Lung (tissue), 12 donors: ENCODE data around the gene SPRY1. TPM values are rescaled to one million over a fixed set of nuclear protein-coding genes. Genes with fewer than 3 reads are reported as not detected.

Experiments used
- ATAC-seq: fragments of 200-7000 bp; cut with Tn5 transposase; one replicate; pipeline ENCODE4 v1.9.1; 2020; ENCODE audit warnings: moderate number of reproducible peaks; ENCODE audit not compliant: insufficient read depth, low FRiP score
- DNase-seq, 3 donors: peaks; one replicate each; pipeline ENCODE4 v3.0.0-alpha.2; 2013 to 2017
- H3K27ac ChIP-seq, 2 donors: one replicate each; pipeline ENCODE4 v1.5.1; 2013; ENCODE audit warnings: mild to moderate bottlenecking in 2 of 2, moderate library complexity in 2 of 2, control low read depth in 1 of 2, inconsistent platforms in 1 of 2, low read depth in 1 of 2, low read length in 1 of 2
- H3K27me3 ChIP-seq, 3 donors: one replicate each; pipeline ENCODE4 v1.5.1; 2013; ENCODE audit warnings: low read length in 2 of 3; ENCODE audit not compliant: control insufficient read depth in 3 of 3, insufficient read depth in 3 of 3
- H3K36me3 ChIP-seq, 4 donors: one replicate each; pipeline ENCODE4 v1.5.1; 2013; ENCODE audit warnings: low read length in 4 of 4, mild to moderate bottlenecking in 1 of 4, moderate library complexity in 1 of 4; ENCODE audit not compliant: control insufficient read depth in 4 of 4, insufficient read depth in 4 of 4
- H3K4me1 ChIP-seq, 5 donors: one replicate each; pipeline ENCODE4 v1.5.1; 2013; ENCODE audit warnings: low read length in 5 of 5, mild to moderate bottlenecking in 2 of 5, moderate library complexity in 1 of 5; ENCODE audit not compliant: control insufficient read depth in 5 of 5, insufficient read depth in 5 of 5
- H3K4me3 ChIP-seq: one replicate; pipeline ENCODE4 v1.5.1; 2013; ENCODE audit warnings: mild to moderate bottlenecking, control low read depth, moderate library complexity
- H3K9ac ChIP-seq, 2 donors: one replicate each; pipeline ENCODE4 v1.5.1; 2013; ENCODE audit warnings: low read length in 2 of 2, control low read depth in 1 of 2; ENCODE audit not compliant: insufficient read depth in 1 of 2
- H3K9me3 ChIP-seq, 4 donors: one replicate each; pipeline ENCODE4 v1.5.1; 2013; ENCODE audit warnings: low read length in 3 of 4, mild to moderate bottlenecking in 1 of 4, moderate library complexity in 1 of 4; ENCODE audit not compliant: control insufficient read depth in 4 of 4, insufficient read depth in 3 of 4
- WGBS, 2 donors: extraction: QIAGEN DNeasy Blood & Tissue Kit; methylation state at CpG; one replicate each; pipeline ENCODE4 v1.1.7; 2013; 5-methylcytosine and 5-hydroxymethylcytosine counted together
- polyA plus RNA-seq, 2 donors: library from polyadenylated mRNA; stranded (reverse); fragments of 200-250 nt; gene quantifications; one replicate each; pipeline ENCODE4 v1.2.1, GENCODE V29; 2013
- total RNA-seq, 2 donors: library from RNA; depleted of rRNA in 1 of 2; stranded (reverse); fragments of >200 nt in 1 of 2; gene quantifications; one replicate each; pipeline ENCODE4 v1.2.1, GENCODE V29; 2014 to 2021
- TF ChIP-seq, protein P1 (sequence below): IDR thresholded peaks from 2 replicates; pipeline ENCODE4 v1.5.1; 2012; ENCODE audit warnings: mild to moderate bottlenecking; ENCODE audit errors: control extremely low read depth, extremely low read depth
- donor health status: control.
- donor health status: control.
- donor health status: Bipolar disorder and iron deficiency.
- donor health status: healthy.
- donor health status: DM: yes; HTN: yes; CAD: no.

SPRY1 gene
- total and polyA plus RNA-seq, 4 donors = 35.3 to 139 (median 73.6) TPM

DNA sequence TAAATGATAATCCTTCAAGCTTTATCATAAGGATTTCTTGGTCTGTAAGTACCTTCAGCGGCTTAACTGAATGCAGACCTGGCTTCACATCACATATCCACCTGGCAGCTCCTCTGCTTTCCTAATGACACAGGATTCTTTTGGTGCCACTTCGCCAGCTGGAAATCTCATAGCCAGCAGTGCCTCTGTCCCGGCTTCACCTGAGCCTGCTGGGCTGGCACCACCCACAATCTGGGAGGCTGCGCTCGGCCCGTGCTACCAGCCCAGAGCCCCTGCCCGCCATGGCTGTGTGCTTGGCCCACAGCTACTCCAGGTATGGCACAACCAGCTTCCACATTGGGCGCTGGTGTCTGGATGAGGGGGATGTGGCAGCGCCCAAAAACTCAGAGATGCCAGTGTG lies 37.4 kb downstream of the SPRY1 start:
- Histone ChIP-seq H3K9ac (no peak overlapping the region), H3K36me3 (no peaks in the 10 kb centered on the region), H3K27ac (no peak overlapping the region), H3K4me1 (peaks cover 0 to 11% (median 0%) of the 10 kb centered on the region in 5 donors), H3K4me3 (no peak overlapping the region), H3K27me3 (no peaks in the 10 kb centered on the region), H3K9me3 (peaks cover 0 to 3% (median 0%) of the 10 kb centered on the region in 4 donors)
- TF ChIP-seq, protein P1, sequence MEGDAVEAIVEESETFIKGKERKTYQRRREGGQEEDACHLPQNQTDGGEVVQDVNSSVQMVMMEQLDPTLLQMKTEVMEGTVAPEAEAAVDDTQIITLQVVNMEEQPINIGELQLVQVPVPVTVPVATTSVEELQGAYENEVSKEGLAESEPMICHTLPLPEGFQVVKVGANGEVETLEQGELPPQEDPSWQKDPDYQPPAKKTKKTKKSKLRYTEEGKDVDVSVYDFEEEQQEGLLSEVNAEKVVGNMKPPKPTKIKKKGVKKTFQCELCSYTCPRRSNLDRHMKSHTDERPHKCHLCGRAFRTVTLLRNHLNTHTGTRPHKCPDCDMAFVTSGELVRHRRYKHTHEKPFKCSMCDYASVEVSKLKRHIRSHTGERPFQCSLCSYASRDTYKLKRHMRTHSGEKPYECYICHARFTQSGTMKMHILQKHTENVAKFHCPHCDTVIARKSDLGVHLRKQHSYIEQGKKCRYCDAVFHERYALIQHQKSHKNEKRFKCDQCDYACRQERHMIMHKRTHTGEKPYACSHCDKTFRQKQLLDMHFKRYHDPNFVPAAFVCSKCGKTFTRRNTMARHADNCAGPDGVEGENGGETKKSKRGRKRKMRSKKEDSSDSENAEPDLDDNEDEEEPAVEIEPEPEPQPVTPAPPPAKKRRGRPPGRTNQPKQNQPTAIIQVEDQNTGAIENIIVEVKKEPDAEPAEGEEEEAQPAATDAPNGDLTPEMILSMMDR = no peak
- no peak for ATAC-seq
- no peak for DNase-seq
- 91 to 99% methylated on average over 9 of the region's 9 CpGs for WGBS, 2 donors

DNA sequence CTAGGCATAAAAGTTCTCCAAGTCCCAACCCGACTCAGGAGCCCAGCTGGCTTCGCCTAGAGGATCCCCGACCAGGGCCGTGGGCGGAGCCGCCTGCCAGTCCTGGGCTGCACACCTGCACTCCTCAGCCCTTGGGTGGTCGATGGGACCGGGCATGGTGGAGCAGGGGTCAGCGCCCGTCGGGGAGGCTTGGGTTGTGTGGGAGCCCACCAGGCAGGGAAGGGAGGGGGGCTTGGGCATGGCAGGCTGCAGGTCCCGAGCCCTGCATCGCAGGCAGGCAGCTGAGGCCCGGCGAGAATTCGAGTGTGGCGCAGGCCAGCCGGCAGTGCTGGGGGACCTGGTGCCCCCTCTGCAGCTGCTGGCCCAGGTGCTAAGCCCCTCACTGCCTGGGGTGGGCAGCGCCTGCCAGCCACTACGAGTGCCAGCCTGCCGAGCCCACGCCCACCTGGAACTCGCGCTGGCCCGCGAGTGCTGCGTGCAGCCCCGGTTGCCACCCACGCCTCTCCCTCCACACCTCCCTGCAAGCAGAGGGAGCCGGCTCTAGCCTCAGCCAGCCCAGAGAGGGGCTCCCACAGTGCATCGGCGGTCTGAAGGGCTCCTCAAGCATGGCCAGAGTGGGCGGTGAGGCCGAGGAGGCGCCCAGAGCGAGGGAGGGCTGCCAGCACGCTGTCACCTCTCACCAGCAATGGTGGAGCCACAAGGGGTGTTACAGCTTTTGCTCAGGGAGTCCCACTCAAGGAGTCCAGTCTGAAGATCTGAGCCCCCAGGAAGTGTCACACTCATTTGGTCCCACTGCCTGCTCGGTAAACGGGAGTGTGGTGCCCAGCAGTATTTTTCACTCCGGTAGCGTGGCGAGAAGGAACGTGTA lies 38.9 kb downstream of the SPRY1 start:
- TF ChIP-seq, protein P1 = no peak

DNA sequence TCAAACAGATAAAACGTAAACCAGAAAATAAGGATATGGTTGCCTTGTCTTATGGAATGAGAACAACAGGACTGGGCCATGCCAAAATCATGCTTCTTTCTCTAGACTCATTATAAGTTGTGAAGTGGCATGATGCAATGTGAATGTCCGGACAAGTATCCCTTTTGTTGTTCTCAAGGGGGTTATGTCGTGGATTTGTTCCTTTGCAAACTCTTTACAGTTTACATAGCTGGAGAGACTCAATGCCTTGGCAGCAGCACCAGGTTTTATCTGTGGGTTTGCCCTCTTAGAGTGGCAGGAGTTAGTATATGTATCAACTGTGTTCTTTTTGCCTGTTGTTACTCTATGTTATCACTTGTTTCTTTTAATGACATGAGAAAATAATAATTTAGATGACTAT lies 41.4 kb downstream of the SPRY1 start:
- no peak for ATAC-seq
- Histone ChIP-seq H3K4me1 (peaks cover 0 to 13% (median under 1%) of the 10 kb centered on the region in 5 donors), H3K27ac (no peak overlapping the region), H3K9ac (no peak overlapping the region), H3K4me3 (no peak overlapping the region), H3K27me3 (no peaks in the 10 kb centered on the region), H3K36me3 (no peaks in the 10 kb centered on the region), H3K9me3 (peaks cover 0 to 3% (median 0%) of the 10 kb centered on the region in 4 donors)
- 42 to 58% methylated on average over 3 of the region's 3 CpGs for WGBS, 2 donors
- DNase-seq = peak in 2 of 3 donors; percentile 45 to 63
- TF ChIP-seq, protein P1 = no peak

More for the DNA sequence above, 38.9 kb downstream of the SPRY1 start:
- 97% methylated on average over 42 to 43 of the region's 43 CpGs for WGBS, 2 donors
- peaks cover 0 to 3% (median 0%) of the 10 kb centered on the region in 4 donors for H3K9me3 ChIP-seq
- no peak overlapping the region for H3K9ac ChIP-seq
- H3K4me3 ChIP-seq = no peak overlapping the region
- peaks cover 0 to 11% (median 0%) of the 10 kb centered on the region in 5 donors for H3K4me1 ChIP-seq
- ATAC-seq (no peak), DNase-seq (no peak)
- no peaks in the 10 kb centered on the region for H3K36me3 ChIP-seq
- H3K27me3 ChIP-seq = no peaks in the 10 kb centered on the region
- H3K27ac ChIP-seq = no peak overlapping the region
